Right renal cortex interstitium (tissue), 3 donors: ENCODE results near the gene PSMC3. TPM values are rescaled to one million over a fixed set of nuclear protein-coding genes. Genes with fewer than 3 reads are reported as not detected.

Experiments
- DNase-seq, 3 donors: peaks; one replicate each; pipeline ENCODE4 v3.0.0-alpha.2; 2013; ENCODE audit warnings: low read depth in 3 of 3, low spot score in 2 of 3
- polyA plus RNA-seq, 3 donors: library from polyadenylated mRNA; unstranded; fragments of 120-200 nt; gene quantifications; one replicate each; pipeline ENCODE4 v1.2.1, GENCODE V29; 2013; ENCODE audit not compliant: insufficient read length in 3 of 3

Gene PSMC3
- polyA plus RNA-seq = 100 to 1,000 TPM; 175 to 194 (median 176) TPM

- DNase-seq = peak; percentile 91 to 96 (median 95)
Measured at GRCh38 chr11:47426062-47426956, at the start of gene PSMC3. PSMC3 (minus strand) TSS chr11:47426439; CDS start chr11:47426279, 160 bp downstream.

GRCh38 chr11:47470671-47471070 lies 44.4 kb upstream of the PSMC3 start:
- no peak for DNase-seq

GRCh38 chr11:47469361-47470179 lies 43.3 kb upstream of the PSMC3 start:
- no peak for DNase-seq

- DNase-seq = no peak
Measured at GRCh38 chr11:47468598-47469214, 42.5 kb upstream of the PSMC3 start.

GRCh38 chr11:47467357-47467756 lies 41.1 kb upstream of the PSMC3 start:
- no peak for DNase-seq

DNA sequence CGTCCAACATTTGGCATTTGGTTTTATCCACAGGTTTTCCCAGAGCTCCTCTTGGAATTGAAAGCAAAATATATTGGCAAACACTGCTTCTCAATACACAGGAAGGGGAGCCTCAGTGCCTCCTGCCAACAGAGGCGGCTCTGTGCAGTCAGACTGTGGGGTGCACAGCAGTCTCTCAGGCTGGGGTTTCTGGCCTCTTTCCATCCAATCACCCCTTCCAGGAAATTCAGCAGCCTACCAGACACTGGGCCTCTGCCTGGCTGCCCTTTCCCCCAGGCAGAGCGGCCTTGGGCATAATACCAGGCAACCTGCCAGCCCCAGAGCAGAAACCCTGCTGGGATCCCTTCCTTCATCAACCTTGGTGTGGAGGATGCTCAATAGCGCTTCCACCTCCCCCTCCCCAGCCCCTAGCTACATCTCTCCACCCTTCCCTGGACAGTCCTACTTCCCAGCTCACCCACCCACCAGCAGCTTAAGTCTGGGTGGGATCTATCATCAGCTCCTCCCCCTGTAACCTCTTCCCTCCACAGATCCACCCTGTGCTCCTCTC lies 40.5 kb upstream of the PSMC3 start:
- DNase-seq = no peak

GRCh38 chr11:47466201-47466600 lies 40.0 kb upstream of the PSMC3 start:
- DNase-seq = no peak

- DNase-seq = no peak
Measured at GRCh38 chr11:47464483-47464882, 38.2 kb upstream of the PSMC3 start.

GRCh38 chr11:47461876-47462275 lies 35.6 kb upstream of the PSMC3 start:
- no peak for DNase-seq

GRCh38 chr11:47460571-47461235 lies 34.5 kb upstream of the PSMC3 start:
- DNase-seq = no peak

GRCh38 chr11:47454258-47454671 lies 28.0 kb upstream of the PSMC3 start:
- peak; percentile 47 to 74 (median 59) for DNase-seq

DNA sequence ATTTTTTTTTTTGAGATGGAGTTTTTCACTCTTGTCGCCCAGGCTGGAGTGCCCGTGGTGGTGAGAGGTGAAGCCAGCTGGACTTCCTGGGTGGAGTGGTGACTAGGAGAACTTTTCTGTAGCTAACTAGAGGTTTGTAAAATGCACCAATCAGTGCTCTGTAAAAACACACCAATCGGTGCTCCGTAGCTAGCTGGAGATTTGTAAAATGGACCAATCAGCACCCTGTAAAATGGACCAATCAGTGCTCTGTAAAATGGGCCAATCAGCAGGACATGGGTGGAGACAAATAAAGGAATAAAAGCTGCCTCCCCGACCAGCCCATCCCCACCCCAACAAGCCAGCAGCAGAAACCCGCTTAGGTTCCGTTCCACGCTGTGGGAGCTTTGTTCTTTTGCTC lies 27.1 kb upstream of the PSMC3 start:
- no peak for DNase-seq

- no peak for DNase-seq
Measured at GRCh38 chr11:47451990-47452389, 25.8 kb upstream of the PSMC3 start.

DNA sequence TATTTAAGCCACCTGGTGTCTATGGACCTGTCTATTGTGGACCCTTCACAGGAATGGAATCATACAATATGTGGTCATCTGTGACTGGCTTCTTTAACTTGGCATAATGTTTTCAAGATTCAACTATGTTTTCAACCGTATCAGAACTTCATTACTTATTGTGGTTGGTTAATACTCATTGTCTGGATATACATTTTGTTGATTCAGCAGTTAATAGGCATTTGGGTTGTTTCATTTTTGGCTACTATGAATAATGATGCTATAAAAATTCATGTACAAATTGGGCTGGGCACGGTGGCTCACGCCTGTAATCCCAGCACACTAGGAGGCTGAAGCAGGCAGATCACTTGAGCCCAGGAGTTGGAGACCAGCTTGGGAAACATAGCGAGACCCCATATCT lies 25.2 kb upstream of the PSMC3 start:
- DNase-seq = no peak

GRCh38 chr11:47449541-47449940 lies 23.3 kb upstream of the PSMC3 start:
- DNase-seq = no peak

DNA sequence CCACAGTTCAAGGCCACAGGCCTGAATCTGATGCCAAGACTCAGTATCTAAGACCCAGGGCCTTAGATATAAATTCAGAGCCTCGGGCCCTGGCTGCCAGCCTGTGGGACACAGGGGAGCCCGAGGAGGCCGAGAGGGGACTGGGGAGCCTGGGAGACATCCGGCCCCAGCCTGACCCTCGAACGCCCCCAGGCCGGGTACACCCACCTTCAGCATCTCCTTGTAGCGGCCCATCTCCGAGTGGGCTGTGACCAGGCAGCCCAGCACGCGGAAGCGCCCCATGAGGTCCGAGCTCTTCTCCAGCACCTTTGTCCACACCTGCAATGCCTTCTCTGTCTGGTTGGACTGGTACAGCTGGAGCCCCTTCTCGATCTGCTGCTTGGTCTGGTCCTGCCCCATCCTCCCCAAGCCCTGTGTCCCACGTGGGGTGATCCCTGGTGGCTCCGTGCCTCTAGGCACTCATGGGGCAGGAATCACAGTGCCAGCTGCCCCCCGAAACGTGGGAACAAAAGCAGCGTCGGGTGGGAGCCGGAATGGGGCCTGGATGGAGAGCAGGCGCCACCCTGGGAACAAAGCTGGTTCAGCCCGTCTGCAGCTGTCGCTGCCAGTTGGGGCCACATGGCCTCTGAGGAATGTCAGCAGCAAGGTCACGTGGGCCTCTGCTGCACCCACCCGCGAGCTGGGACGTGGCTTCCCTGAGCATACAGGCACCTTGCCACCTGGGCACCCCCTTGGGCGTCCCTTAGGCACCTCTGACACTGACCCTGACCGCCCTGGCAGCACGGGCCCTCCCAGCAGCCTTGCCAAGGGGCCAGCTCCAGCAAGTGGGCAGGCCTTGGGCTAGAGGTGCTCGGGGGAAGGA lies 22.6 kb upstream of the PSMC3 start, which contains the start of gene RAPSN:
Gene RAPSN (minus strand): TSS at position 571 of the 862 bp plus-strand sequence. CDS start 172 bp downstream, at position 399.
- DNase-seq = no peak

GRCh38 chr11:47447906-47448305 lies 21.7 kb upstream of the PSMC3 start:
- no peak for DNase-seq

DNA sequence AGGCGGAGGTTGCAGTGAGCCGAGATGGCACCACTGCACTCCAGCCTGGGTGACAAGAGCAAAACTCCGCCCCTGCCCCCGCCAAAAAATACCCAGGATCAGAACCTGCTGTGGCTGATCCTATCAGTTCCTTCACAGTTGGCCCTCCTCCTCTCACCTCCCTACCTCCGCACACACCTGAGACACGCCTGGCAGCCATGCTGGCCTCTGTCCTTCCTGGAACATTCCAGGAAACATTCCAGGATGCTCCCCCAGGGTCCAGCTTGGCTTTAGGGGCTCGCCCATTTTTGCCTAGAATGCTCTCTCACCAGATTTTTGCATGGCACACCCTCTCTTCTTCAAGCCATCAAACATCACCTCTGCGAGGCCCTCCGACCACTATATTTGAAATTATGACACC lies 20.6 kb upstream of the PSMC3 start:
- DNase-seq = no peak

DNA sequence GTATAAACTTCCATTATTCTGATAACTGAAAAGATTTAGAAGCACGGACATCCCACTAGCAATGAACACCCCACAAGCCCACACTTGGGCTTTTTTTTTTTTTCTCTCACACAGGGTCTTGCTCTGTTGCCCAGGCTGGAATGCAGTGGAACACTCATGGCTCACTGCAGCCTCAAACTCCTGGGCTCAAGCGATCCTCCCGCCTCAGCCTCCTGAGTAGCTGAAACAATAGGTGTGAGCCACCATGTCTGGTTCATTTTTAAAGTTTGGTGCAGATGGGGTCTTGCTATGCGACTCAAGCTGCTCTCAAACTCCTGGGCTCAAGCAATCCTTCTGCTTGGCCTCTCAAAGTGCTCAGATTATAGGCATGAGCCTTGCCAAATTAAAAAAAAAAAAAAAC lies 19.6 kb upstream of the PSMC3 start:
- no peak for DNase-seq
